OCI-LY7 (cell line): ENCODE results near the gene EXOC4.

ENCODE experiments used
- CTCF ChIP-seq: fragments of 200-600 bp; sonication (generic); conservative IDR thresholded peaks from 2 replicates; pipeline ENCODE4 v1.5.1; 2014; ENCODE audit warnings: mild to moderate bottlenecking, antibody characterized with exemption, low read length, moderate library complexity, mixed read lengths
- EZH2phosphoT487 ChIP-seq: fragments of 200-600 bp; sonication (generic); IDR thresholded peaks from 2 replicates; pipeline ENCODE4 v1.6.1; 2018; ENCODE audit warnings: low read depth, borderline replicate concordance, mild to moderate bottlenecking, mixed run types, antibody characterized with exemption, low read length, moderate library complexity, mixed read lengths

- TF ChIP-seq CTCF (no peak), EZH2phosphoT487 (no peak)
Measured at GRCh38 chr7:133358708-133359107, 105.8 kb downstream of the EXOC4 start.
